K562 (cell line): ENCODE results near the gene CHAC1. TPM values are rescaled to one million over a fixed set of nuclear protein-coding genes. Genes with fewer than 3 reads are reported as not detected.
A peak's percentile ranks its signal among the peaks of the same experiment; 100 is the strongest.

Source experiments
- CSDE1 ChIP-seq, 2 experiments: fragments of 450-650 bp; IDR thresholded peaks; 2 replicates each; pipeline ENCODE4 v1.6.1; 2016; ENCODE audit warnings: mild to moderate bottlenecking in 1 of 2
- HLTF ChIP-seq: fragments of 450-650 bp; IDR thresholded peaks from 2 replicates; pipeline ENCODE4 v1.6.1; 2016
- HNRNPUL1 ChIP-seq: fragments of 200-400 bp; formaldehyde crosslinking; IDR thresholded peaks from 2 replicates; pipeline ENCODE4 v1.6.1; 2017; ENCODE audit warnings: low read length
- MYC ChIP-seq, 2 experiments: fragments of 250-450 bp in 1 of 2; sonication (Bioruptor Pico) in 1 of 2; IDR thresholded peaks; 2 replicates each; pipeline versions ENCODE4 v1.5.1 to v1.6.1; 2012 to 2021; ENCODE audit warnings: low read depth in 2 of 2, borderline replicate concordance in 1 of 2, improper control_type of control experiment in 1 of 2, low read length in 1 of 2, mild to moderate bottlenecking in 1 of 2, moderate library complexity in 1 of 2
- NEUROD1 ChIP-seq: fragments of 150-350 bp; IDR thresholded peaks from 2 replicates; pipeline ENCODE4 v1.6.1; 2014; ENCODE audit warnings: borderline replicate concordance, low read length, low read depth; ENCODE audit not compliant: partially characterized antibody
- RHOXF2B ChIP-seq: fragments of 250-450 bp; sonication (Bioruptor Pico); conservative IDR thresholded peaks from 2 replicates; pipeline ENCODE4 v1.5.1; 2021
- SETDB1 ChIP-seq: IDR thresholded peaks from one replicate; pipeline ENCODE4 v1.6.1; 2012; ENCODE audit warnings: low read length, control low read depth, inconsistent platforms
- ZBED1 ChIP-seq: IDR thresholded peaks from 2 replicates; pipeline ENCODE4 v1.6.1; 2014
- ZNF184 ChIP-seq: sonication (generic); formaldehyde crosslinking; IDR thresholded peaks from 2 replicates; pipeline ENCODE4 v1.5.0; 2020; ENCODE audit warnings: missing genetic modification reagents
- ZNF24 ChIP-seq: fragments of 450-650 bp; IDR thresholded peaks from 2 replicates; pipeline ENCODE4 v1.6.1; 2016
- ZNF3 ChIP-seq: fragments of 250-450 bp; sonication (Bioruptor Pico); IDR thresholded peaks from 2 replicates; pipeline ENCODE4 v1.5.0; 2021; ENCODE audit warnings: mild to moderate bottlenecking, moderate library complexity
- ZNF699 ChIP-seq: fragments of 250-450 bp; sonication (Bioruptor Pico); IDR thresholded peaks from 2 replicates; pipeline ENCODE4 v1.8.0; 2021; ENCODE audit warnings: mild to moderate bottlenecking, moderate library complexity; ENCODE audit not compliant: insufficient replicate concordance
- ZNF707 ChIP-seq: fragments of 250-450 bp; sonication (Bioruptor Pico); conservative IDR thresholded peaks from 2 replicates; pipeline ENCODE4 v1.8.0; 2022; ENCODE audit warnings: inconsistent platforms, mild to moderate bottlenecking, moderate library complexity
- ZNF764 ChIP-seq: fragments of 250-450 bp; sonication (Bioruptor Pico); IDR thresholded peaks from 2 replicates; pipeline ENCODE4 v1.4.0; 2020; ENCODE audit warnings: low read depth, mild to moderate bottlenecking, moderate library complexity
- polyA plus RNA-seq, 8 experiments: library from polyadenylated mRNA; depleted of rRNA in 4 of 8; stranded (reverse) in 5 of 8; unstranded in 3 of 8; fragments of >200 nt; fragmentation: Nextera tagmentation in 2 of 8; fragmentation: Illumina TruSeq in 1 of 8; extraction: Ambion mirVana in 2 of 8; extraction: Trizol in 1 of 8; gene quantifications; 2 replicates each; pipeline versions ENCODE4 v1.2.1 to v1.2.3, GENCODE V29; 2011 to 2014; ENCODE audit warnings: inconsistent platforms in 1 of 8, missing spikeins in 1 of 8
- total RNA-seq, 7 experiments: library from RNA; depleted of rRNA in 6 of 7; stranded (reverse); fragments of >200 nt in 6 of 7; fragmentation: Illumina TruSeq in 2 of 7; extraction: Trizol in 2 of 7; gene quantifications; 2 replicates each; pipeline versions ENCODE4 v1.2.1 to v1.2.3, GENCODE V29; 2011 to 2021; ENCODE audit warnings: low replicate concordance in 1 of 7
- TF ChIP-seq, protein P1 (sequence below), 2 experiments: fragments of 450-650 bp; conservative IDR thresholded peaks; 2 replicates each; pipeline ENCODE4 v1.6.1; 2017; ENCODE audit warnings: mild to moderate bottlenecking in 2 of 2, moderate library complexity in 2 of 2
- TF ChIP-seq, protein P2 (sequence below): fragments of 250-450 bp; sonication (Bioruptor Pico); IDR thresholded peaks from 2 replicates; pipeline ENCODE4 v1.4.0; 2020
- TF ChIP-seq, protein P3 (sequence below), 2 experiments: fragments of 450-650 bp; formaldehyde crosslinking in 1 of 2; IDR thresholded peaks; 2 replicates each; pipeline versions ENCODE4 v1.4.0 to v1.6.1; 2014 to 2020; ENCODE audit warnings: mild to moderate bottlenecking in 2 of 2, borderline replicate concordance in 1 of 2, low read depth in 1 of 2

Gene CHAC1
- total and polyA plus RNA-seq, 9 of the 15 experiments (the other 6 are each of a cell fraction or from before 2014, with no cell fraction given): 0.47 to 39.0 (median 7.5) TPM

DNA sequence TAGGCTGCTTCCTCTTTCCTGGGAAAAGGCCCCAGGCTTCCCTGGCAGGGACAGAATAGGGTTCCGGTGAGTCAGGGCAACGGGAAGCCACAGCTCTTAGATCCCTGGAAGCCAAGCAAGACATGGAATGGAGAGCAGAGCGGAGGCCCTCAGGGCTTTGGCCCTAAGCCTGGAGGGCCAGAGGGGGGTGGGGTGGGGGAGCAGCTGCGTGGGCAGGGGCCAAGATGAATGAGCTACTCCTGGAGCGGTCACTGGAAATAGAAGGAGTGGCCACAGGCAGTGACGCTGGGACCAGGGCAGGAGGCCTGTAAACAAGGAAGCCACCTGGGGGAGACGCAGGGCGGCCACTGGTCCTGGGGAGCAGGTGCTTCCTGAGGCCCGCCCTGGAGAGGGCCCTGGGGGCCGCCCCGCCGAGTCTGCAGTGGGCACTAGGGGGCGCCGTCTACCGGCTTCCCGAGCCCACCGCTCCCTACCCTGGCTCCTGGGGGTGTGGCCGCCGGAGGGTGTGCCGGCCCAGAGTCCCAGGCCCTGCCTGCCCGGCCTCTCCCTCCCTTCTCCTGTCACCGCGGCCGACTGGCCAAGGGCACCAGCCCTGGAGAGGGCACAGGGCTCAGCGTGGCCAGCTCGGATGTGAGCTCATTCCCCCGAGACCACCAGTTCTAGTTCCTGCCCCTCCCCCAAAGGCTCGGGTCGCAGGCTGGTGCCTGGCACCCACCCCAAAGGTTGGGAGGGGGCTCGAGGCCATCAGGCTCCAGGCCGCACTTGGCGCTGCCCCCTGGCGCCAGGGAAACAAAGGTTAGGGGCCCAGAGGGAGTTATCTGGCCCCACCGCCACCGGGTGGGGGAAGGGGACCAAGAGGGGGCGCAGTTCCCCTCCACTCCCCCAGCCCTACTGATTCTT is 46.9 kb upstream of the CHAC1 start (continued):
- TF ChIP-seq MYC (IDR thresholded peaks at IDR 0.05; ENCODE audit: low read depth, low read length) (peak; percentile 70), MYC (CRISPR knock-in tag; IDR thresholded peaks at IDR 0.05; ENCODE audit: borderline replicate concordance, low read depth) (no peak; the same call in 1 of the 2 replicates), ZNF707 (CRISPR knock-in tag) (no peak), CSDE1 (IDR thresholded peaks at IDR 0.05) (no peak), ZNF24 (no peak), ZNF764 (CRISPR knock-in tag) (no peak), ZNF699 (CRISPR knock-in tag) (no peak), ZNF3 (CRISPR knock-in tag) (no peak), NEUROD1 (peak; percentile 38), HLTF (no peak), ZNF184 (CRISPR knock-in tag) (no peak), SETDB1 (no peak), RHOXF2B (CRISPR knock-in tag) (0 out of 2 replicates have a peak, but pooled peaks have one; percentile 44), HNRNPUL1 (no peak), ZBED1 (no peak)
- TF ChIP-seq, protein P1, sequence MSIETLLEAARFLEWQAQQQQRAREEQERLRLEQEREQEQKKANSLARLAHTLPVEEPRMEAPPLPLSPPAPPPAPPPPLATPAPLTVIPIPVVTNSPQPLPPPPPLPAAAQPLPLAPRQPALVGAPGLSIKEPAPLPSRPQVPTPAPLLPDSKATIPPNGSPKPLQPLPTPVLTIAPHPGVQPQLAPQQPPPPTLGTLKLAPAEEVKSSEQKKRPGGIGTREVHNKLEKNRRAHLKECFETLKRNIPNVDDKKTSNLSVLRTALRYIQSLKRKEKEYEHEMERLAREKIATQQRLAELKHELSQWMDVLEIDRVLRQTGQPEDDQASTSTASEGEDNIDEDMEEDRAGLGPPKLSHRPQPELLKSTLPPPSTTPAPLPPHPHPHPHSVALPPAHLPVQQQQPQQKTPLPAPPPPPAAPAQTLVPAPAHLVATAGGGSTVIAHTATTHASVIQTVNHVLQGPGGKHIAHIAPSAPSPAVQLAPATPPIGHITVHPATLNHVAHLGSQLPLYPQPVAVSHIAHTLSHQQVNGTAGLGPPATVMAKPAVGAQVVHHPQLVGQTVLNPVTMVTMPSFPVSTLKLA (conservative IDR thresholded peaks at IDR 0.05): peak; percentile 68 to 77
- TF ChIP-seq, protein P2, sequence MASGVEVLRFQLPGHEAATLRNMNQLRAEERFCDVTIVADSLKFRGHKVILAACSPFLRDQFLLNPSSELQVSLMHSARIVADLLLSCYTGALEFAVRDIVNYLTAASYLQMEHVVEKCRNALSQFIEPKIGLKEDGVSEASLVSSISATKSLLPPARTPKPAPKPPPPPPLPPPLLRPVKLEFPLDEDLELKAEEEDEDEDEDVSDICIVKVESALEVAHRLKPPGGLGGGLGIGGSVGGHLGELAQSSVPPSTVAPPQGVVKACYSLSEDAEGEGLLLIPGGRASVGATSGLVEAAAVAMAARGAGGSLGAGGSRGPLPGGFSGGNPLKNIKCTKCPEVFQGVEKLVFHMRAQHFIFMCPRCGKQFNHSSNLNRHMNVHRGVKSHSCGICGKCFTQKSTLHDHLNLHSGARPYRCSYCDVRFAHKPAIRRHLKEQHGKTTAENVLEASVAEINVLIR (CRISPR knock-in tag): no peak
- TF ChIP-seq, protein P3, sequence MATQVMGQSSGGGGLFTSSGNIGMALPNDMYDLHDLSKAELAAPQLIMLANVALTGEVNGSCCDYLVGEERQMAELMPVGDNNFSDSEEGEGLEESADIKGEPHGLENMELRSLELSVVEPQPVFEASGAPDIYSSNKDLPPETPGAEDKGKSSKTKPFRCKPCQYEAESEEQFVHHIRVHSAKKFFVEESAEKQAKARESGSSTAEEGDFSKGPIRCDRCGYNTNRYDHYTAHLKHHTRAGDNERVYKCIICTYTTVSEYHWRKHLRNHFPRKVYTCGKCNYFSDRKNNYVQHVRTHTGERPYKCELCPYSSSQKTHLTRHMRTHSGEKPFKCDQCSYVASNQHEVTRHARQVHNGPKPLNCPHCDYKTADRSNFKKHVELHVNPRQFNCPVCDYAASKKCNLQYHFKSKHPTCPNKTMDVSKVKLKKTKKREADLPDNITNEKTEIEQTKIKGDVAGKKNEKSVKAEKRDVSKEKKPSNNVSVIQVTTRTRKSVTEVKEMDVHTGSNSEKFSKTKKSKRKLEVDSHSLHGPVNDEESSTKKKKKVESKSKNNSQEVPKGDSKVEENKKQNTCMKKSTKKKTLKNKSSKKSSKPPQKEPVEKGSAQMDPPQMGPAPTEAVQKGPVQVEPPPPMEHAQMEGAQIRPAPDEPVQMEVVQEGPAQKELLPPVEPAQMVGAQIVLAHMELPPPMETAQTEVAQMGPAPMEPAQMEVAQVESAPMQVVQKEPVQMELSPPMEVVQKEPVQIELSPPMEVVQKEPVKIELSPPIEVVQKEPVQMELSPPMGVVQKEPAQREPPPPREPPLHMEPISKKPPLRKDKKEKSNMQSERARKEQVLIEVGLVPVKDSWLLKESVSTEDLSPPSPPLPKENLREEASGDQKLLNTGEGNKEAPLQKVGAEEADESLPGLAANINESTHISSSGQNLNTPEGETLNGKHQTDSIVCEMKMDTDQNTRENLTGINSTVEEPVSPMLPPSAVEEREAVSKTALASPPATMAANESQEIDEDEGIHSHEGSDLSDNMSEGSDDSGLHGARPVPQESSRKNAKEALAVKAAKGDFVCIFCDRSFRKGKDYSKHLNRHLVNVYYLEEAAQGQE (IDR thresholded peaks at IDR 0.05; ENCODE audit: borderline replicate concordance): peak; percentile 78; the same call in 1 of the 2 replicates
- TF ChIP-seq, protein P3 (CRISPR knock-in tag; IDR thresholded peaks at IDR 0.05; ENCODE audit: low read depth): 0 out of 2 replicates have a peak, but pooled peaks have one; percentile 18
